Parathyroid adenoma (tissue), 2 donors: ENCODE results near the gene SEMA5B.

ENCODE experiments used
- H2AFZ ChIP-seq: fragments of 300-600 bp; sonication (generic); one replicate; pipeline ENCODE4 v1.7.0; 2017; ENCODE audit warnings: antibody characterized with exemption, mild to moderate bottlenecking
- H3K27ac ChIP-seq: fragments of 300-600 bp; sonication (generic); one replicate; pipeline ENCODE4 v1.7.0; 2017
- H3K27me3 ChIP-seq: fragments of 300-600 bp; sonication (generic); one replicate; pipeline ENCODE4 v1.7.0; 2017; ENCODE audit warnings: low read length; ENCODE audit not compliant: control insufficient read depth, insufficient read depth
- H3K36me3 ChIP-seq: fragments of 300-600 bp; sonication (generic); one replicate; pipeline ENCODE4 v1.7.0; 2017; ENCODE audit warnings: low read length; ENCODE audit not compliant: control insufficient read depth, insufficient read depth
- H3K4me1 ChIP-seq: fragments of 300-600 bp; sonication (generic); one replicate; pipeline ENCODE4 v1.7.0; 2017; ENCODE audit warnings: control low read depth
- H3K4me2 ChIP-seq: fragments of 300-600 bp; sonication (generic); one replicate; pipeline ENCODE4 v1.7.0; 2017; ENCODE audit warnings: low read length
- H3K4me3 ChIP-seq: fragments of 300-600 bp; sonication (generic); one replicate; pipeline ENCODE4 v1.7.0; 2017; ENCODE audit warnings: low read depth, low read length
- H3K79me2 ChIP-seq: fragments of 300-600 bp; sonication (generic); one replicate; pipeline ENCODE4 v1.7.0; 2017; ENCODE audit warnings: control low read depth
- H3K9ac ChIP-seq: fragments of 300-600 bp; sonication (generic); one replicate; pipeline ENCODE4 v1.7.0; 2017; ENCODE audit warnings: mild to moderate bottlenecking
- H3K9me3 ChIP-seq: fragments of 300-600 bp; sonication (generic); one replicate; pipeline ENCODE4 v1.7.0; 2017; ENCODE audit warnings: low read length; ENCODE audit not compliant: control insufficient read depth
- TF ChIP-seq, protein P1 (sequence below): fragments of 300-600 bp; sonication (generic); IDR thresholded peaks from one replicate; pipeline ENCODE4 v1.7.0; 2017; ENCODE audit warnings: antibody characterized with exemption, mild to moderate bottlenecking
- donor health status: primary hyperparathyroidism.

SEMA5B gene

DNA sequence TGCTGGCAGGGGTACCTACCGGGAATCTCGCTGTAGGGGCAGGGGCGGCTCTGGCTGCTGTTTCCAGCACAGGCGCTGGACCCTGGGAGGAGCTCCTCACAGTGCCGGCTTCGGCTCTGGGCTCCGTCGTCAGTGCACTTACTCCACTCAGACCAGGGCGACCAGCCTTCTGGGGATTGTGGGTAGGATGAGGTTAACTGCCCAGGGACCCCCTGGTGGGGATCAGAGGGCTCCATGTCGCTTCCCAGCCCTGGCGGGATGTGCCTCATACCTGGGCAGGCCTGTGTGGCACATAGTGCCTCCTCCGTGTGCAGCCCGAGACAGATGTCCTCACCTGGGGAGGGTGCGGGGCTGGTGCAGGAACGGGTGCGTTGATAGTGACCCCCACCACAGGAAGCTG lies 115.7 kb downstream of the SEMA5B start:
- Histone ChIP-seq H3K36me3 (no peaks in the 10 kb centered on the region), H3K27me3 (no peaks in the 10 kb centered on the region), H3K9ac (no peak overlapping the region), H3K9me3 (no peaks in the 10 kb centered on the region), H3K4me3 (no peak overlapping the region), H3K4me1 (no peaks in the 10 kb centered on the region), H2AFZ (no peak overlapping the region), H3K79me2 (no peaks in the 10 kb centered on the region), H3K4me2 (no peak overlapping the region), H3K27ac (no peak overlapping the region)
- TF ChIP-seq, protein P1, sequence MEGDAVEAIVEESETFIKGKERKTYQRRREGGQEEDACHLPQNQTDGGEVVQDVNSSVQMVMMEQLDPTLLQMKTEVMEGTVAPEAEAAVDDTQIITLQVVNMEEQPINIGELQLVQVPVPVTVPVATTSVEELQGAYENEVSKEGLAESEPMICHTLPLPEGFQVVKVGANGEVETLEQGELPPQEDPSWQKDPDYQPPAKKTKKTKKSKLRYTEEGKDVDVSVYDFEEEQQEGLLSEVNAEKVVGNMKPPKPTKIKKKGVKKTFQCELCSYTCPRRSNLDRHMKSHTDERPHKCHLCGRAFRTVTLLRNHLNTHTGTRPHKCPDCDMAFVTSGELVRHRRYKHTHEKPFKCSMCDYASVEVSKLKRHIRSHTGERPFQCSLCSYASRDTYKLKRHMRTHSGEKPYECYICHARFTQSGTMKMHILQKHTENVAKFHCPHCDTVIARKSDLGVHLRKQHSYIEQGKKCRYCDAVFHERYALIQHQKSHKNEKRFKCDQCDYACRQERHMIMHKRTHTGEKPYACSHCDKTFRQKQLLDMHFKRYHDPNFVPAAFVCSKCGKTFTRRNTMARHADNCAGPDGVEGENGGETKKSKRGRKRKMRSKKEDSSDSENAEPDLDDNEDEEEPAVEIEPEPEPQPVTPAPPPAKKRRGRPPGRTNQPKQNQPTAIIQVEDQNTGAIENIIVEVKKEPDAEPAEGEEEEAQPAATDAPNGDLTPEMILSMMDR = no peak

DNA sequence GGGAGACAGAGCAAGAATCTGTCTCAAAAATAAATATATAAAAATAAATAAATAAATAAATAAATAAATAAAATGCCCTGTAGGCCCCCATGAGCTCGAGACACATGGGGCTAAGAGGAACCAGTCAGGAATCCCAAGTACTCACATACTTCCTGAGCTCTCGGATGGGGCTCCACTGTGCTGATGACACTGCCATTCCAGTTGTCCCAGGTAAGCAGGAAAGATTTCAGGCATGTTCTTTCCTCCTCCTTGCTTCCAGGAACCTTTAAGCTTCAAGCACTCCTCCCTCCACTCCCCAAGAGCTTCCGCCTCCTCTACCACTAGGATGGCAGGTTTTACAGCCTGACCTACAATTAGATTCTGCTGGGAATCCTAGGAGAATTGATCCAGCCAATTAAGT lies 119.3 kb downstream of the SEMA5B start:
- TF ChIP-seq, protein P1 = no peak
- Histone ChIP-seq H3K79me2 (no peaks in the 10 kb centered on the region), H3K9ac (no peak overlapping the region), H3K9me3 (no peaks in the 10 kb centered on the region), H3K4me2 (no peak overlapping the region), H2AFZ (no peak overlapping the region), H3K4me3 (no peak overlapping the region), H3K36me3 (no peaks in the 10 kb centered on the region), H3K27me3 (no peaks in the 10 kb centered on the region), H3K27ac (no peak overlapping the region), H3K4me1 (no peaks in the 10 kb centered on the region)

DNA sequence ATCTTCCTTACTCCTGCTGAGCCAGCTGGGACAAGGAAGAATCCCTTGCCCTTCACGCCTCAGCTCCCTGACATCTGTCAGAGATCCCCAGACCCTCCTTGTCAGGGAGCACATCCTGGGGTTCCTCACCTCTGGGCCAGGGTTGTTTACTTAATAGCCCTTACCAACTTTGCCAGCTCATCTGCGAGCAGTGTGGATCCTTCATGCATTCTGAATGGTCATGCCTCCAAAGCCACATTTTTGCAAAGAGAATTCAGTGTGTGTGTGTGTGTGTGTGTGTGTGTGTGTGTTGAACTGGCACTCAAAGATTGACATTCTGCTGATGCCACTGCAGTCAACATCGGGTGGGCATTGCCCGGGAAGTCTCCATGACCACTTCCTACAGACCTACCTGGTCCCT lies 120.1 kb downstream of the SEMA5B start:
- Histone ChIP-seq H2AFZ (no peak overlapping the region), H3K9me3 (no peaks in the 10 kb centered on the region), H3K27me3 (no peaks in the 10 kb centered on the region), H3K4me1 (no peaks in the 10 kb centered on the region), H3K9ac (no peak overlapping the region), H3K36me3 (no peaks in the 10 kb centered on the region), H3K4me2 (no peak overlapping the region), H3K27ac (no peak overlapping the region), H3K79me2 (no peaks in the 10 kb centered on the region), H3K4me3 (no peak overlapping the region)
- TF ChIP-seq, protein P1 = no peak

DNA sequence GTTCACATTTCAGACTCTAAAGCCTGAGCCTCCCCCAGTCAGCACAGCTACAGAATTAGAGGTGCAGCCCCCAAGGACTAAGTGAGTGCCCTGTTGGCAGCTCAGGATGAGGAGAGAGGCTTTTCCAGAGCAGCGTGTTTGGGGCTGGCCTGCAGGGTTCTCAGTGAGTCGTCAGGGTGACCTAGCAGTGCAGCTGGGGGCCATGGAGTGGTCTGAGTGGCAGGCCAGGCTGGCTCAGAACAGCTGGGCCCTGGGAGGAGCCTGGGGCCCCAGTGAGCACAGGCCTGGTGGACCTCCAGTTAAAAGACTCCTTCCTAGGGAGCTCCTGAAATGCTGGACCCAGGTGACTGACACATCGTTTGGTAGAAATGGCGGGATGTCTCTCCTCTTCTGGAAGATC lies 124.4 kb downstream of the SEMA5B start:
- Histone ChIP-seq H3K27me3 (no peaks in the 10 kb centered on the region), H3K36me3 (no peaks in the 10 kb centered on the region), H3K4me2 (no peak overlapping the region), H3K4me3 (no peak overlapping the region), H3K9me3 (no peaks in the 10 kb centered on the region), H3K9ac (no peak overlapping the region), H3K79me2 (no peaks in the 10 kb centered on the region), H2AFZ (no peak overlapping the region), H3K4me1 (no peaks in the 10 kb centered on the region), H3K27ac (no peak overlapping the region)
- TF ChIP-seq, protein P1 = no peak

DNA sequence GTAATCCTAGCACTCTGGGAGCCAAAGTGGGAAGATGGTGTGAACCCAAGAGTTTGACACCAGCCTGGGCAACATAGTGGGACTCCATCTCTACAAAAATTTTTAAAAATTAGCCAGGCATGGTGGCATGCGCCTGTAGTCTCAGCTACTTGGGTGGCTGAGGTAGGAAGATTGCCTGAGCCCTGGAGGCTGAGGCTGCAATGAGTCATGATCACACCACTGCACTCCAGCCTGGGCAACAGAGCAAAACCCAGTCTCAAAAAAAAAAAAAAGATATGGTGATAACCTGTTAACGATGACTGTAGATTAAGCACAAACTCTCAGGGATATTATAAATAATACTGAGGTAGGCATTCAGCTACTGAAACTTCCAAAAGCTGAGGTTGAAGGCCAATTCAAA lies 125.2 kb downstream of the SEMA5B start:
- Histone ChIP-seq H3K4me3 (no peak overlapping the region), H3K27ac (no peak overlapping the region), H2AFZ (no peak overlapping the region), H3K79me2 (no peaks in the 10 kb centered on the region), H3K9ac (no peak overlapping the region), H3K27me3 (no peaks in the 10 kb centered on the region), H3K36me3 (no peaks in the 10 kb centered on the region), H3K4me2 (no peak overlapping the region), H3K9me3 (no peaks in the 10 kb centered on the region), H3K4me1 (no peaks in the 10 kb centered on the region)
- TF ChIP-seq, protein P1 = no peak
